Body of pancreas (tissue), 4 donors: ENCODE results near the gene CSRP1.

ENCODE experiments used
- CTCF ChIP-seq, 7 experiments: fragments of 450-650 bp in 4 of 7; fragments of 200-600 bp in 3 of 7; sonication (generic) in 3 of 7; IDR thresholded peaks; one replicate each; pipeline ENCODE4 v1.5.1; 2016 to 2019; ENCODE audit warnings: antibody characterized with exemption in 7 of 7
- POLR2A ChIP-seq, 3 donors: fragments of 450-650 bp; IDR thresholded peaks; one replicate each; pipeline ENCODE4 v1.6.1; 2016; ENCODE audit warnings: antibody characterized with exemption in 3 of 3, mild to moderate bottlenecking in 2 of 3

- TF ChIP-seq CTCF (IDR thresholded peaks at IDR 0.05) (peak; percentile 78 to 82 (median 80)), POLR2A (IDR thresholded peaks at IDR 0.05) (no peak)
These were observed 58.7 kb downstream of the CSRP1 start for GRCh38 chr1:201447903-201448871.
